Endodermal cell (in vitro differentiated cells): ENCODE data around the gene UBE2Q1. TPM values are rescaled to one million over a fixed set of nuclear protein-coding genes. Genes with fewer than 3 reads are reported as not detected.

ENCODE experiments used
- DNase-seq: peaks from one replicate; pipeline ENCODE4 v3.0.0-alpha.2; 2017
- H3K27ac ChIP-seq: 2 replicates; pipeline ENCODE4 v1.5.1; 2013; ENCODE audit warnings: mild to moderate bottlenecking, low read depth, low read length, moderate library complexity
- H3K27me3 ChIP-seq: 2 replicates; pipeline ENCODE4 v1.6.1; 2013; ENCODE audit warnings: mild to moderate bottlenecking, low read length, moderate library complexity; ENCODE audit not compliant: insufficient read depth, control insufficient read depth, poor library complexity, severe bottlenecking
- H3K36me3 ChIP-seq: 2 replicates; pipeline ENCODE4 v1.7.0; 2013; ENCODE audit warnings: mild to moderate bottlenecking, low read length, moderate library complexity; ENCODE audit not compliant: control insufficient read depth, insufficient read depth
- H3K4me1 ChIP-seq: one replicate; pipeline ENCODE4 v1.7.0; 2013; ENCODE audit warnings: low read length; ENCODE audit not compliant: control insufficient read depth, insufficient read depth
- H3K4me3 ChIP-seq: 2 replicates; pipeline ENCODE4 v1.5.1; 2013; ENCODE audit warnings: mild to moderate bottlenecking, low read length, moderate library complexity
- H3K9ac ChIP-seq: 2 replicates; pipeline ENCODE4 v1.6.1; 2013; ENCODE audit warnings: mild to moderate bottlenecking, low read length, moderate library complexity; ENCODE audit not compliant: poor library complexity, severe bottlenecking; ENCODE audit errors: extremely low read depth
- H3K9me3 ChIP-seq: 2 replicates; pipeline ENCODE4 v1.6.1; 2013; ENCODE audit warnings: mild to moderate bottlenecking, low read length, moderate library complexity; ENCODE audit not compliant: control insufficient read depth
- H3K27ac Mint-ChIP-seq: 2 replicates; pipeline ENCODE4 v1.8.0; 2020; ENCODE audit warnings: mixed read lengths
- H3K27me3 Mint-ChIP-seq: 2 replicates; pipeline ENCODE4 v1.8.0; 2021; ENCODE audit warnings: mild to moderate bottlenecking, mixed read lengths; ENCODE audit not compliant: insufficient read depth
- H3K36me3 Mint-ChIP-seq: 2 replicates; pipeline ENCODE4 v1.8.0; 2020; ENCODE audit warnings: low read depth, mixed read lengths
- H3K4me1 Mint-ChIP-seq: 2 replicates; pipeline ENCODE4 v1.8.0; 2020; ENCODE audit warnings: mixed read lengths
- H3K4me3 Mint-ChIP-seq: 2 replicates; pipeline ENCODE4 v1.8.0; 2020; ENCODE audit warnings: mild to moderate bottlenecking, moderate library complexity, mixed read lengths
- H3K9me3 Mint-ChIP-seq: 2 replicates; pipeline ENCODE4 v1.8.0; 2020; ENCODE audit warnings: mild to moderate bottlenecking, mixed read lengths
- WGBS, 2 experiments: methylation state at CpG; one replicate each; pipeline versions ENCODE4 v1.1.5 to v1.1.7; 2013; ENCODE audit warnings: missing lambda C conversion rate in 2 of 2, mixed read lengths in 1 of 2; ENCODE audit not compliant: insufficient coverage in 1 of 2, insufficient read length in 1 of 2; 5-methylcytosine and 5-hydroxymethylcytosine counted together
- total RNA-seq, 2 donors: library from RNA; stranded (reverse); fragmentation: NEBNext Ultra II Directional in 1 of 2; extraction: Animal tissue kit (Norgen Biotek cat#: 25700) in 1 of 2; gene quantifications; 2 replicates in 1 of 2; 3 replicates in 1 of 2; pipeline ENCODE4 v1.2.1, GENCODE V29; 2021
- TF ChIP-seq, protein P1 (sequence below): fragments of 200-600 bp; sonication (generic); conservative IDR thresholded peaks from 2 replicates; pipeline ENCODE4 v1.5.0; 2021; ENCODE audit warnings: antibody characterized with exemption, mild to moderate bottlenecking

UBE2Q1 gene
- total RNA-seq, 2 donors from 2014 or later = 83.0 to 94.7 TPM

DNA sequence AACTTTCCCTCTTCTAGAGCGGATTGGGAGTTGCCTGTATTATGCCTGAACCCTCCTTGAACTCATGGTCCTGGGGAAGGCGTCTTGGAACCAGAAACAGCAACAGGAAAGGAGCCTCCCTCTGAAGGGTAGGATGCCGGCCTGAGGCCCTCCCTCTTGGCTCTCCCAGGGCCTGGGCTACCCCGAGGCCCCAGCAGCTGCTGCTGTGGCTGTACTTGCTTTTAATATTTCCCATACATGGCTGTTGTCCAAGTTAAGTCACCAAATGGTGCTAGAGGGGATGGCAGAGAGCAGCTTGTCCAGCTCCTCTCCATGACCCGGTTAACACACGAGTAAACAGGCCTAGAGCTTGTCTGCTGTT, 19.6 kb upstream of the UBE2Q1 start:
- Mint-ChIP-seq H3K27me3 (no peaks in the 10 kb centered on the region), H3K4me1 (peaks cover 7% of the 10 kb centered on the region), H3K4me3 (no peak overlapping the region), H3K36me3 (peaks cover 45% of the 10 kb centered on the region), H3K27ac (no peak overlapping the region), H3K9me3 (no peaks in the 10 kb centered on the region)
- no peak overlapping the region for H3K27ac ChIP-seq
- DNase-seq = peak; percentile 26
- 88 to 94% methylated on average over 6 of the region's 6 CpGs for WGBS, 2 experiments
- no peak overlapping the region for H3K9ac ChIP-seq
- peaks cover 7% of the 10 kb centered on the region for H3K4me1 ChIP-seq
- H3K36me3 ChIP-seq = peaks cover 59% of the 10 kb centered on the region
- no peaks in the 10 kb centered on the region for H3K9me3 ChIP-seq
- TF ChIP-seq, protein P1, sequence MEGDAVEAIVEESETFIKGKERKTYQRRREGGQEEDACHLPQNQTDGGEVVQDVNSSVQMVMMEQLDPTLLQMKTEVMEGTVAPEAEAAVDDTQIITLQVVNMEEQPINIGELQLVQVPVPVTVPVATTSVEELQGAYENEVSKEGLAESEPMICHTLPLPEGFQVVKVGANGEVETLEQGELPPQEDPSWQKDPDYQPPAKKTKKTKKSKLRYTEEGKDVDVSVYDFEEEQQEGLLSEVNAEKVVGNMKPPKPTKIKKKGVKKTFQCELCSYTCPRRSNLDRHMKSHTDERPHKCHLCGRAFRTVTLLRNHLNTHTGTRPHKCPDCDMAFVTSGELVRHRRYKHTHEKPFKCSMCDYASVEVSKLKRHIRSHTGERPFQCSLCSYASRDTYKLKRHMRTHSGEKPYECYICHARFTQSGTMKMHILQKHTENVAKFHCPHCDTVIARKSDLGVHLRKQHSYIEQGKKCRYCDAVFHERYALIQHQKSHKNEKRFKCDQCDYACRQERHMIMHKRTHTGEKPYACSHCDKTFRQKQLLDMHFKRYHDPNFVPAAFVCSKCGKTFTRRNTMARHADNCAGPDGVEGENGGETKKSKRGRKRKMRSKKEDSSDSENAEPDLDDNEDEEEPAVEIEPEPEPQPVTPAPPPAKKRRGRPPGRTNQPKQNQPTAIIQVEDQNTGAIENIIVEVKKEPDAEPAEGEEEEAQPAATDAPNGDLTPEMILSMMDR = no peak
- no peaks in the 10 kb centered on the region for H3K27me3 ChIP-seq
- no peak overlapping the region for H3K4me3 ChIP-seq

- TF ChIP-seq, protein P1 = no peak
- no peaks in the 10 kb centered on the region for H3K9me3 ChIP-seq
- Mint-ChIP-seq H3K36me3 (peaks cover 40% of the 10 kb centered on the region), H3K4me3 (no peak overlapping the region), H3K9me3 (no peaks in the 10 kb centered on the region), H3K4me1 (peaks cover 7% of the 10 kb centered on the region), H3K27ac (no peak overlapping the region), H3K27me3 (no peaks in the 10 kb centered on the region)
- H3K9ac ChIP-seq = no peak overlapping the region
- H3K27me3 ChIP-seq = no peaks in the 10 kb centered on the region
- H3K4me3 ChIP-seq = no peak overlapping the region
- no peak overlapping the region for H3K27ac ChIP-seq
- WGBS, 2 experiments = 93 to 94% methylated on average over 6 to 7 of the region's 7 CpGs
- peaks cover 54% of the 10 kb centered on the region for H3K36me3 ChIP-seq
- DNase-seq = no peak
- peaks cover 7% of the 10 kb centered on the region for H3K4me1 ChIP-seq
Measured at GRCh38 chr1:154577346-154578057, 19.0 kb upstream of the UBE2Q1 start.

DNA sequence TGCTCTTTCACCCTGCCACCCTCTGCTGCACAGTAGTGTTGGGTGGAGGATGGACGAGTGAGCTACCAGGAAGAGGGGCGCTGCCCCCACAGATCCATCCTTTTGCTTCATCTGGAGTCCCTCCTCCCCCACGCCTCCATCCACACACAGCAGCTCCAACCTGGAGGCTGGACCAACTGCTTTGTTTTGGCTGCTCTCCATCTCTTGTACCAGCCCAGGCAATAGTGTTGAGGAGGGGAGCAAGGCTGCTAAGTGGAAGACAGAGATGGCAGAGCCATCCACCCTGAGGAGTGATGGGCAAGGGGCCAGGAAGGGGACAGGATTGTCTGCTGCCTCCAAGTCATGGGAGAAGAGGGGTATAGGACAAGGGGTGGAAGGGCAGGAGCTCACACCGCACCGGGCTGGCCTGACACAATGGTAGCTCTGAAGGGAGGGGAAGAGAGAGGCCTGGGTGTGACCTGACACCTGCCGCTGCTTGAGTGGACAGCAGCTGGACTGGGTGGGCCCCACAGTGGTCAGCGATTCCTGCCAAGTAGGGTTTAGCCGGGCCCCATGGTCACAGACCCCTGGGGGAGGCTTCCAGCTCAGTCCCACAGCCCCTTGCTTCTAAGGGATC, 17.6 kb upstream of the UBE2Q1 start:
- peaks cover 3% of the 10 kb centered on the region for H3K27me3 Mint-ChIP-seq
- H3K4me3 ChIP-seq = no peak overlapping the region
- peaks cover 7% of the 10 kb centered on the region for H3K4me1 ChIP-seq
- TF ChIP-seq, protein P1 = no peak
- 93 to 100% methylated on average over 5 to 6 of the region's 8 CpGs for WGBS, 2 experiments
- H3K27me3 ChIP-seq = no peaks in the 10 kb centered on the region
- H3K9me3 ChIP-seq = no peaks in the 10 kb centered on the region
- H3K9me3 Mint-ChIP-seq = no peaks in the 10 kb centered on the region
- H3K4me3 Mint-ChIP-seq = no peak overlapping the region
- no peak overlapping the region for H3K27ac ChIP-seq
- H3K9ac ChIP-seq = no peak overlapping the region
- DNase-seq = peak; percentile 47
- peaks cover 7% of the 10 kb centered on the region for H3K4me1 Mint-ChIP-seq
- H3K36me3 ChIP-seq = peaks cover 41% of the 10 kb centered on the region
- no peak overlapping the region for H3K27ac Mint-ChIP-seq
- peaks cover 28% of the 10 kb centered on the region for H3K36me3 Mint-ChIP-seq
